Thoracic aorta (tissue), 2 donors: Measurements from ENCODE around the gene ORC3. TPM values are rescaled to one million over a fixed set of nuclear protein-coding genes. Genes with fewer than 3 reads are reported as not detected.

Experiments used
- ATAC-seq: fragments of 150-250 bp; one replicate; pipeline ENCODE4 v1.8.0; 2017; ENCODE audit warnings: low read depth; ENCODE audit not compliant: insufficient number of reproducible peaks, low FRiP score
- DNase-seq: peaks from one replicate; pipeline ENCODE4 v3.0.0-alpha.2; 2020; ENCODE audit warnings: low spot score
- H3K27ac ChIP-seq, 2 donors: fragments of 200-600 bp; sonication (generic); 1 replicate in 1 of 2; 2 replicates in 1 of 2; pipeline ENCODE4 v1.5.1; 2016; ENCODE audit warnings: mild to moderate bottlenecking in 2 of 2, moderate library complexity in 2 of 2
- H3K27me3 ChIP-seq: fragments of 200-600 bp; sonication (generic); replicated peaks from 2 replicates; pipeline ENCODE4 v1.6.0; 2016; ENCODE audit warnings: mild to moderate bottlenecking; ENCODE audit not compliant: insufficient read depth
- H3K36me3 ChIP-seq: fragments of 200-600 bp; sonication (generic); one replicate; pipeline ENCODE4 v1.5.1; 2016
- H3K4me1 ChIP-seq, 2 donors: fragments of 200-600 bp; sonication (generic); 1 replicate in 1 of 2; 2 replicates in 1 of 2; pipeline versions ENCODE4 v1.5.1 to v1.6.0; 2016; ENCODE audit warnings: low read depth in 2 of 2, mild to moderate bottlenecking in 1 of 2; ENCODE audit not compliant: control insufficient read depth in 1 of 2
- H3K4me3 ChIP-seq: fragments of 200-600 bp; sonication (generic); 2 replicates; pipeline ENCODE4 v1.5.1; 2016; ENCODE audit warnings: mild to moderate bottlenecking
- H3K9me3 ChIP-seq: fragments of 200-600 bp; sonication (generic); 2 replicates; pipeline ENCODE4 v1.5.1; 2016
- total RNA-seq, 2 donors: library from RNA; depleted of rRNA; stranded (reverse); fragments of >200 nt; gene quantifications; one replicate each; pipeline versions ENCODE4 v1.1.0 to v1.2.3, GENCODE V29; 2016
- TF ChIP-seq, protein P1 (sequence below): fragments of 200-600 bp; sonication (generic); IDR thresholded peaks from one replicate; pipeline ENCODE4 v1.5.1; 2019; ENCODE audit warnings: antibody characterized with exemption

The ORC3 gene
- total RNA-seq, 2 donors from 2014 or later, result 7.3 to 13.8 TPM

- no peak for ATAC-seq
- H3K4me3 ChIP-seq, result no peak overlapping the region
- no peak for DNase-seq
- TF ChIP-seq, protein P1, sequence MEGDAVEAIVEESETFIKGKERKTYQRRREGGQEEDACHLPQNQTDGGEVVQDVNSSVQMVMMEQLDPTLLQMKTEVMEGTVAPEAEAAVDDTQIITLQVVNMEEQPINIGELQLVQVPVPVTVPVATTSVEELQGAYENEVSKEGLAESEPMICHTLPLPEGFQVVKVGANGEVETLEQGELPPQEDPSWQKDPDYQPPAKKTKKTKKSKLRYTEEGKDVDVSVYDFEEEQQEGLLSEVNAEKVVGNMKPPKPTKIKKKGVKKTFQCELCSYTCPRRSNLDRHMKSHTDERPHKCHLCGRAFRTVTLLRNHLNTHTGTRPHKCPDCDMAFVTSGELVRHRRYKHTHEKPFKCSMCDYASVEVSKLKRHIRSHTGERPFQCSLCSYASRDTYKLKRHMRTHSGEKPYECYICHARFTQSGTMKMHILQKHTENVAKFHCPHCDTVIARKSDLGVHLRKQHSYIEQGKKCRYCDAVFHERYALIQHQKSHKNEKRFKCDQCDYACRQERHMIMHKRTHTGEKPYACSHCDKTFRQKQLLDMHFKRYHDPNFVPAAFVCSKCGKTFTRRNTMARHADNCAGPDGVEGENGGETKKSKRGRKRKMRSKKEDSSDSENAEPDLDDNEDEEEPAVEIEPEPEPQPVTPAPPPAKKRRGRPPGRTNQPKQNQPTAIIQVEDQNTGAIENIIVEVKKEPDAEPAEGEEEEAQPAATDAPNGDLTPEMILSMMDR, result no peak
- no peak overlapping the region for H3K27ac ChIP-seq
- peaks cover 3 to 14% of the 10 kb centered on the region in 2 donors for H3K4me1 ChIP-seq
- no peaks in the 10 kb centered on the region for H3K27me3 ChIP-seq
- no peaks in the 10 kb centered on the region for H3K9me3 ChIP-seq
- H3K36me3 ChIP-seq, result peaks cover 15% of the 10 kb centered on the region
Measured at GRCh38 chr6:87670707-87671106, 80.8 kb downstream of the ORC3 start.

- H3K36me3 ChIP-seq, result peaks cover 17% of the 10 kb centered on the region
- no peak overlapping the region for H3K27ac ChIP-seq
- no peaks in the 10 kb centered on the region for H3K9me3 ChIP-seq
- ATAC-seq, result no peak
- no peak for DNase-seq
- no peak overlapping the region for H3K4me3 ChIP-seq
- TF ChIP-seq, protein P1, result no peak
- H3K27me3 ChIP-seq, result no peaks in the 10 kb centered on the region
- peaks cover 3 to 14% of the 10 kb centered on the region in 2 donors for H3K4me1 ChIP-seq
Measured at GRCh38 chr6:87671555-87672029, 81.7 kb downstream of the ORC3 start.

DNA sequence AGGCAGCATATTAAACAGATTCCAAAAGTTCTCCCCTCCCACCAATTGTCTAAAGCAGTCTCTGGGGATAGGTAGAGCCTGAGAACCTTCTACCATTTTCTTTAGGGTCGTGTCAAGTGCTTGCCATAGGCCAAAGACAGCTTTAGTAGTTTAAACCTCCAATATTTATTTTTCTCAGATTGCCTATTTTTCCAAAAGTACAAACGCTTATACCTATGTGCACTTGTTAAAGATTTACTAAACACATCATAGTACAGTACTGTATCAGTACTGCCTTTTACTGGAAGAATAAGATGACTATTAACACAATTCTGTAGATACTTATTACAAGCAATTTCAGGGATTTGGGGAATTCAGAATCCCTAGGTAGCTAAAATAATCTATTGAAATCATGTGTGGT is 82.7 kb downstream of the ORC3 start:
- TF ChIP-seq, protein P1, result no peak
- H3K36me3 ChIP-seq, result peaks cover 22% of the 10 kb centered on the region
- H3K27ac ChIP-seq, result no peak overlapping the region
- no peaks in the 10 kb centered on the region for H3K9me3 ChIP-seq
- ATAC-seq (no peak), DNase-seq (no peak)
- H3K4me3 ChIP-seq, result no peak overlapping the region
- H3K27me3 ChIP-seq, result no peaks in the 10 kb centered on the region
- peaks cover 3 to 14% of the 10 kb centered on the region in 2 donors for H3K4me1 ChIP-seq

GRCh38 chr6:87673237-87673636 is 83.3 kb downstream of the ORC3 start:
- DNase-seq, result no peak
- H3K4me1 ChIP-seq, result peaks cover 3 to 14% of the 10 kb centered on the region in 2 donors
- H3K9me3 ChIP-seq, result no peaks in the 10 kb centered on the region
- TF ChIP-seq, protein P1, result no peak
- H3K36me3 ChIP-seq, result peaks cover 24% of the 10 kb centered on the region
- H3K4me3 ChIP-seq, result no peak overlapping the region
- no peak for ATAC-seq
- no peak overlapping the region for H3K27ac ChIP-seq
- no peaks in the 10 kb centered on the region for H3K27me3 ChIP-seq

GRCh38 chr6:87674290-87674689 is 84.4 kb downstream of the ORC3 start:
- Histone ChIP-seq H3K27ac (no peak overlapping the region), H3K27me3 (no peaks in the 10 kb centered on the region), H3K36me3 (peaks cover 24% of the 10 kb centered on the region), H3K4me1 (peaks cover 0 to 7% of the 10 kb centered on the region in 2 donors), H3K4me3 (no peak overlapping the region), H3K9me3 (no peaks in the 10 kb centered on the region)
- ATAC-seq, result no peak
- TF ChIP-seq, protein P1, result no peak
- no peak for DNase-seq
